Right atrium auricular region (tissue), 2 donors: ENCODE results near the gene PLEKHA8. TPM values are rescaled to one million over a fixed set of nuclear protein-coding genes. Genes with fewer than 3 reads are reported as not detected.
A peak's percentile ranks its signal among the peaks of the same experiment; 100 is the strongest.

ENCODE experiments used
- DNase-seq: peaks from one replicate; pipeline ENCODE4 v3.0.0-alpha.2; 2019; ENCODE audit warnings: low spot score
- H3K27ac ChIP-seq, 2 donors: fragments of 200-600 bp; sonication (generic); 1 replicate in 1 of 2; 2 replicates in 1 of 2; pipeline ENCODE4 v1.5.1; 2016 to 2019
- H3K27me3 ChIP-seq, 2 donors: fragments of 200-600 bp; sonication (generic); one replicate each; pipeline versions ENCODE4 v1.5.1 to v1.6.0; 2017 to 2019
- H3K36me3 ChIP-seq: fragments of 200-600 bp; sonication (generic); one replicate; pipeline ENCODE4 v1.5.1; 2016
- H3K4me1 ChIP-seq, 2 donors: fragments of 200-600 bp; sonication (generic); one replicate each; pipeline versions ENCODE4 v1.5.1 to v1.6.0; 2017 to 2019
- H3K4me3 ChIP-seq, 2 donors: fragments of 200-600 bp; sonication (generic); 1 replicate in 1 of 2; 2 replicates in 1 of 2; pipeline ENCODE4 v1.5.1; 2017 to 2019; ENCODE audit warnings: mild to moderate bottlenecking in 1 of 2, moderate library complexity in 1 of 2
- H3K9me3 ChIP-seq, 2 donors: fragments of 200-600 bp; sonication (generic); one replicate each; pipeline ENCODE4 v1.5.1; 2019
- total RNA-seq, 2 donors: library from RNA; depleted of rRNA; stranded (reverse); fragments of >200 nt; gene quantifications; one replicate each; pipeline ENCODE4 v1.1.0, GENCODE V29; 2016
- TF ChIP-seq, protein P1 (sequence below), 2 donors: fragments of 200-600 bp; sonication (generic); IDR thresholded peaks; one replicate each; pipeline ENCODE4 v1.5.1; 2019; ENCODE audit warnings: antibody characterized with exemption in 2 of 2

PLEKHA8 gene
- total RNA-seq, 2 donors from 2014 or later = 2.0 to 3.3 TPM

DNA sequence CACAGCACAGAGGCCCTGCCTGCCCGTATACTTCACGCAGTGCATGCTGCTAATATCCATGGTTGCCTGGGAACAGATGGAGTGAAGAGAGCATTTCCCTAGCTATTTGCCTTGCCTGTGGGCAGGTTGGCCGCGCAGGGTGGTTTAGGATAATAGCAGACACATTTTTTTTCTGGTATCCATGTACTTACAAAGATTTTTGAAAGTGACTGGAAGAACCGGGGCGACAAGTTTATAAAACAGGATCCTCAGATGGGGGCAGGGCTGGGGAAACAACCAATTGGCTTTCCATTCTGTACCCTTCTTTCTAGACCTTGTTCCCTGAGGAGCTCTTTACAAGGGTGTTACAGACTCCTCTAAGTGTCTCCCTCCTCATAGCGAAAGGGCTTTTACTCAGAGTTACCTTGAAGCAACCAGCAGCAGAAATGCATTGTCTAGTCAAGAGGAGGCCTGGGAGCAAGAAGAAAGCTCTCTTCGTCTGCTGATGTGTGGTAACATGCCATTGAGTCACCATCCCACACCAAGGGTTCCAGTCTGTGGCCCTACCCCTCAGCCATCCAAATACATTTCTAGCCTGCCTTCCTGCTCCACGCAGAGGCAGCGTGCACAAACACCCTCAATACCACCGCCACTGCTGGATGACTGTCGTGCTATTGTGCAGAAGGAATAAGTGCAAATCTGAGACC, 138.1 kb downstream of the PLEKHA8 start:
- no peak overlapping the region for H3K27ac ChIP-seq

GRCh38 chr7:30166841-30167235, 138.6 kb downstream of the PLEKHA8 start:
- Histone ChIP-seq H3K36me3 (no peaks in the 10 kb centered on the region), H3K4me1 (peaks cover 0 to 11% of the 10 kb centered on the region in 2 donors), H3K27me3 (no peaks in the 10 kb centered on the region), H3K9me3 (no peaks in the 10 kb centered on the region), H3K27ac (no peak overlapping the region), H3K4me3 (no peak overlapping the region)
- TF ChIP-seq, protein P1, sequence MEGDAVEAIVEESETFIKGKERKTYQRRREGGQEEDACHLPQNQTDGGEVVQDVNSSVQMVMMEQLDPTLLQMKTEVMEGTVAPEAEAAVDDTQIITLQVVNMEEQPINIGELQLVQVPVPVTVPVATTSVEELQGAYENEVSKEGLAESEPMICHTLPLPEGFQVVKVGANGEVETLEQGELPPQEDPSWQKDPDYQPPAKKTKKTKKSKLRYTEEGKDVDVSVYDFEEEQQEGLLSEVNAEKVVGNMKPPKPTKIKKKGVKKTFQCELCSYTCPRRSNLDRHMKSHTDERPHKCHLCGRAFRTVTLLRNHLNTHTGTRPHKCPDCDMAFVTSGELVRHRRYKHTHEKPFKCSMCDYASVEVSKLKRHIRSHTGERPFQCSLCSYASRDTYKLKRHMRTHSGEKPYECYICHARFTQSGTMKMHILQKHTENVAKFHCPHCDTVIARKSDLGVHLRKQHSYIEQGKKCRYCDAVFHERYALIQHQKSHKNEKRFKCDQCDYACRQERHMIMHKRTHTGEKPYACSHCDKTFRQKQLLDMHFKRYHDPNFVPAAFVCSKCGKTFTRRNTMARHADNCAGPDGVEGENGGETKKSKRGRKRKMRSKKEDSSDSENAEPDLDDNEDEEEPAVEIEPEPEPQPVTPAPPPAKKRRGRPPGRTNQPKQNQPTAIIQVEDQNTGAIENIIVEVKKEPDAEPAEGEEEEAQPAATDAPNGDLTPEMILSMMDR (IDR thresholded peaks at IDR 0.05) = no peak
- no peak for DNase-seq

More for the DNA sequence above, 138.1 kb downstream of the PLEKHA8 start:
- Histone ChIP-seq H3K4me1 (peaks cover 0 to 11% of the 10 kb centered on the region in 2 donors), H3K9me3 (no peaks in the 10 kb centered on the region), H3K36me3 (no peaks in the 10 kb centered on the region), H3K27me3 (no peaks in the 10 kb centered on the region), H3K4me3 (no peak overlapping the region)
- DNase-seq = no peak
- TF ChIP-seq, protein P1 (IDR thresholded peaks at IDR 0.05) = no peak

GRCh38 chr7:30167901-30168300, 139.7 kb downstream of the PLEKHA8 start:
- no peak for DNase-seq
- TF ChIP-seq, protein P1 (IDR thresholded peaks at IDR 0.05) = no peak
- Histone ChIP-seq H3K9me3 (no peaks in the 10 kb centered on the region), H3K4me1 (peaks cover 0 to 19% of the 10 kb centered on the region in 2 donors), H3K27me3 (no peaks in the 10 kb centered on the region), H3K36me3 (no peaks in the 10 kb centered on the region), H3K4me3 (no peak overlapping the region), H3K27ac (no peak overlapping the region)

DNA sequence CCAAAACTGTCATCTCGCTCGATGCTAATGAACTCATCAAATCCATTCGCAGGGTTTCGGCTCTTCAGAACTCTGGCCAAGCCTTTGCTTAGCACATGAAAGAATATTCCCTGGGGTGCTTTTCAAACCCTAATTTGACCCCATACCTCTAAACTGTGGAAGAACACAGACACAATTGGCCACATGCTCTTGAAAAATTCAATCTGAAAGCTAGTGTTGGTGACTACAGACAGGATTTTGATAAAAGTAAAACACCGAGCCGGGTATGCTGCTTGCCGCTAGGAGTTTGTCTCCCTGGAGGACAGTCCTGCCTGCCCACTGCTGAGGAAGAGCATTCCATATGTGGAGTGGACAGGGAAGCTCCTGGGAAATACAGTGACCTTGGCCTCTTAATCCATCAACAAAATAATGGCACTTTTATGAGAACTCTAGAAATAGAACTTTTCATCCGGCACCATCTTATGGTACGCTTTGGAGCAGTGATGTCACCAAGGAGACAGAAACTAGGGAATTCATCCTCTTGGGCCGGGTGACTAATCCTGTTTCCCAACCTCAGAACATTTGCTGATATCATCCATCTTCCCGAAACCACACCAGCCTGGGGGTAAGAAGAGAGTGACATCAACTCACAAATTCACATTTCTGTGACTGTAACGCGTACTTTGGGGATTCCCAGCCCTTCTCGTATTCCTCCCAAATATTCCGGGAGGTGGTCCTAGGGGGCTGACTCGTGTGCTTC, 140.8 kb downstream of the PLEKHA8 start:
- H3K4me3 ChIP-seq = no peak overlapping the region
- no peak for DNase-seq
- no peaks in the 10 kb centered on the region for H3K9me3 ChIP-seq
- peaks cover 0 to 20% of the 10 kb centered on the region in 2 donors for H3K4me1 ChIP-seq
- TF ChIP-seq, protein P1 (IDR thresholded peaks at IDR 0.05) = no peak
- peak overlapping the region in 1 of 2 donors; percentile 1 for H3K27ac ChIP-seq
- H3K36me3 ChIP-seq = no peaks in the 10 kb centered on the region
- no peaks in the 10 kb centered on the region for H3K27me3 ChIP-seq

GRCh38 chr7:30169579-30169978, 141.4 kb downstream of the PLEKHA8 start:
- Histone ChIP-seq H3K27me3 (no peaks in the 10 kb centered on the region), H3K9me3 (no peaks in the 10 kb centered on the region), H3K4me1 (peaks cover 0 to 23% of the 10 kb centered on the region in 2 donors), H3K36me3 (no peaks in the 10 kb centered on the region), H3K4me3 (no peak overlapping the region), H3K27ac (no peak overlapping the region)
- DNase-seq = no peak
- TF ChIP-seq, protein P1 (IDR thresholded peaks at IDR 0.05) = no peak
